ENCODE measurements around the gene UTP15.

The UTP15 gene

DNA sequence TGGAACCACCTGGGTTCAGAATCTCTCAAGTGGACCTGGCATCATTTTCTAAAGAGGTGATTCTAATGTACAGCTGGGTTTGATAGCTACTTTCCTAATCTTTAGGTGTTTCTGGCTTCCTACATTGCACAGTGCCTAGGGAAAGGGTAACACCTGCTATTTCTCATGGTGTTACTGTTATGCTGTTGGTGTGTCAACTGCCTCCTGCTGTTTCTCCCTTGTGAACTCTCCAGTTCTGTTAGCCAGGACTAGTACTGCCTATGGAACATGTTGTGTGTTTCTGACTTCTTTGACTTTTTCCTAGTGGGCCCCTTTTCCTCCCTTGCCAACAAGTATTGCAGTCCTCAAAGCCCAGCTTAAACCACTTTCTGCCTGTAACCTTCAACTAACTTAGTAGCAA is 66.0 kb downstream of the UTP15 start:
- CTCF ChIA-PET = interaction anchor here (0.6 kb wide), 1 partner anchor 12 kb away, joined by 3 read pairs; no protein-coding TSS in a partner anchor
- POLR2A ChIA-PET (ENCODE audit: low non-redundant PET) = no interaction called here
- TF ChIP-seq, protein P1, sequence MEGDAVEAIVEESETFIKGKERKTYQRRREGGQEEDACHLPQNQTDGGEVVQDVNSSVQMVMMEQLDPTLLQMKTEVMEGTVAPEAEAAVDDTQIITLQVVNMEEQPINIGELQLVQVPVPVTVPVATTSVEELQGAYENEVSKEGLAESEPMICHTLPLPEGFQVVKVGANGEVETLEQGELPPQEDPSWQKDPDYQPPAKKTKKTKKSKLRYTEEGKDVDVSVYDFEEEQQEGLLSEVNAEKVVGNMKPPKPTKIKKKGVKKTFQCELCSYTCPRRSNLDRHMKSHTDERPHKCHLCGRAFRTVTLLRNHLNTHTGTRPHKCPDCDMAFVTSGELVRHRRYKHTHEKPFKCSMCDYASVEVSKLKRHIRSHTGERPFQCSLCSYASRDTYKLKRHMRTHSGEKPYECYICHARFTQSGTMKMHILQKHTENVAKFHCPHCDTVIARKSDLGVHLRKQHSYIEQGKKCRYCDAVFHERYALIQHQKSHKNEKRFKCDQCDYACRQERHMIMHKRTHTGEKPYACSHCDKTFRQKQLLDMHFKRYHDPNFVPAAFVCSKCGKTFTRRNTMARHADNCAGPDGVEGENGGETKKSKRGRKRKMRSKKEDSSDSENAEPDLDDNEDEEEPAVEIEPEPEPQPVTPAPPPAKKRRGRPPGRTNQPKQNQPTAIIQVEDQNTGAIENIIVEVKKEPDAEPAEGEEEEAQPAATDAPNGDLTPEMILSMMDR (conservative IDR thresholded peaks at IDR 0.05; ENCODE audit: low read depth) = no peak

More for the DNA sequence above, 66.0 kb downstream of the UTP15 start:
- no peak for DNase-seq (ENCODE audit: low spot score)
- no peak overlapping the region for H3K27ac ChIP-seq
